ENCODE data around the gene MSX1. TPM values are rescaled to one million over a fixed set of nuclear protein-coding genes. Genes with fewer than 3 reads are reported as not detected.

The MSX1 gene
- total RNA-seq, 1 donor from 2014 or later = 67.3 TPM

- peaks cover 38% of the 10 kb centered on the region for H3K4me1 Mint-ChIP-seq (ENCODE audit: unreplicated experiment)
- H3K4me3 Mint-ChIP-seq = no peak overlapping the region
- DNase-seq (ENCODE audit: extremely low spot score, unreplicated experiment) = no peak
- peak overlapping the region; percentile 41 for H3K27ac Mint-ChIP-seq
- no peak for TF ChIP-seq CTCF (conservative IDR thresholded peaks at IDR 0.05)
- H3K36me3 Mint-ChIP-seq = no peaks in the 10 kb centered on the region
- H3K27me3 Mint-ChIP-seq = peaks cover 50% of the 10 kb centered on the region
- H3K9me3 Mint-ChIP-seq = no peaks in the 10 kb centered on the region
Measured at GRCh38 chr4:4842476-4843441, 16.7 kb upstream of the MSX1 start.

- Mint-ChIP-seq H3K4me3 (no peak overlapping the region), H3K4me1 (ENCODE audit: unreplicated experiment) (peaks cover 30% of the 10 kb centered on the region), H3K27me3 (peaks cover 53% of the 10 kb centered on the region), H3K9me3 (no peaks in the 10 kb centered on the region), H3K27ac (no peak overlapping the region), H3K36me3 (no peaks in the 10 kb centered on the region)
- no peak for TF ChIP-seq CTCF (conservative IDR thresholded peaks at IDR 0.05)
- DNase-seq (ENCODE audit: extremely low spot score, unreplicated experiment) = no peak
Measured at GRCh38 chr4:4843635-4844291, 15.7 kb upstream of the MSX1 start.

GRCh38 chr4:4845027-4845426, 14.4 kb upstream of the MSX1 start:
- Mint-ChIP-seq H3K36me3 (no peaks in the 10 kb centered on the region), H3K4me1 (ENCODE audit: unreplicated experiment) (peaks cover 27% of the 10 kb centered on the region), H3K9me3 (no peaks in the 10 kb centered on the region), H3K27me3 (peaks cover 50% of the 10 kb centered on the region), H3K27ac (no peak overlapping the region), H3K4me3 (no peak overlapping the region)
- TF ChIP-seq CTCF (conservative IDR thresholded peaks at IDR 0.05) = no peak
- DNase-seq (ENCODE audit: extremely low spot score, unreplicated experiment) = no peak

- Mint-ChIP-seq H3K4me1 (ENCODE audit: unreplicated experiment) (peaks cover 22% of the 10 kb centered on the region), H3K27me3 (peaks cover 54% of the 10 kb centered on the region), H3K27ac (no peak overlapping the region), H3K4me3 (no peak overlapping the region), H3K9me3 (no peaks in the 10 kb centered on the region), H3K36me3 (no peaks in the 10 kb centered on the region)
- no peak for TF ChIP-seq CTCF (conservative IDR thresholded peaks at IDR 0.05)
- no peak for DNase-seq (ENCODE audit: extremely low spot score, unreplicated experiment)
Measured at GRCh38 chr4:4847011-4847410, 12.5 kb upstream of the MSX1 start.

- peaks cover 26% of the 10 kb centered on the region for H3K4me1 Mint-ChIP-seq (ENCODE audit: unreplicated experiment)
- peaks cover 55% of the 10 kb centered on the region for H3K27me3 Mint-ChIP-seq
- no peak for TF ChIP-seq CTCF (conservative IDR thresholded peaks at IDR 0.05)
- H3K9me3 Mint-ChIP-seq = no peaks in the 10 kb centered on the region
- H3K4me3 Mint-ChIP-seq = no peak overlapping the region
- no peak for DNase-seq (ENCODE audit: extremely low spot score, unreplicated experiment)
- no peak overlapping the region for H3K27ac Mint-ChIP-seq
- no peaks in the 10 kb centered on the region for H3K36me3 Mint-ChIP-seq
Measured at GRCh38 chr4:4848540-4848939, 10.9 kb upstream of the MSX1 start.

Measured in type B pancreatic cell (in vitro differentiated cells).